Left cardiac atrium (tissue), 4 donors: ENCODE measurements around the gene MPST. TPM values are rescaled to one million over a fixed set of nuclear protein-coding genes. Genes with fewer than 3 reads are reported as not detected.

Experiments
- ATAC-seq, 2 donors: fragments of 200-7000 bp; cut with Tn5 transposase; one replicate each; pipeline ENCODE4 v1.9.1; 2020; ENCODE audit warnings: mild to moderate bottlenecking in 2 of 2, moderate library complexity in 2 of 2
- DNase-seq: peaks from one replicate; pipeline ENCODE4 v3.0.0-alpha.2; 2020
- intact Hi-C, 2 donors: fragments of 100-400 bp; cut with DNase I; formaldehyde crosslinking; loops; one replicate each; pipeline versions ENCODE4 v1.14.1 to v1.15.1; 2022 to 2023
- total RNA-seq, 2 donors: library from RNA; stranded (reverse); fragmentation: NEBNext Ultra II Directional; extraction: Animal tissue kit (Norgen Biotek cat#: 25700); gene quantifications; one replicate each; pipeline ENCODE4 v1.2.1, GENCODE V29; 2021
- donor health status: DM: no; HTN: yes; CAD: no.
- donor health status: DM: no; HTN: yes; CAD: no; lungs with severe emphysema.
- donor health status: DM: yes; HTN: yes; CAD: no.
- donor health status: Dilated cardiomyopathy.

Gene MPST
- total RNA-seq, 2 donors from 2014 or later = 48.2 to 51.2 TPM

- intact Hi-C loops = no loop called here
- ATAC-seq (peak; percentile 55 to 56), DNase-seq (peak; percentile 43)
Observed at GRCh38 chr22:37053310-37054055, 33.9 kb downstream of the MPST start.

DNA sequence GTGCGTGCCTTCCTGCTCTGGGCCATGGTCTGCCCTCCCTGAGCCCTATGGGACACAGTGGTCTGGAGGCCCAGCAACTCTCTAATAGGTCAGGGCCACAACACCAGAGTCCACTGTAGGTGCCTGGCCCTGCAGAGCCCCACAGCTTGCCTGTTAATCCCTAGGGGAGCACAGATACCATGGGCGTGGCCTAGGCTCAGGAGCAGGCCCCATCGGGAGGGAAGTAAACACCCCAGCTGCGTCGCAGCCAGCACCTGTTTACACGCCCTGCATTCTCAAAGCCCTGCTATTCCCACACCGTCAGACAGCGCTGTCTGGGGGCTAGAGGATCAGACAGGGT is 34.5 kb downstream of the MPST start:
- intact Hi-C loops = no loop called here
- DNase-seq = no peak
- ATAC-seq = no peak

- ATAC-seq (no peak), DNase-seq (no peak)
- intact Hi-C loops = no loop called here
Observed at GRCh38 chr22:37054600-37055365, 35.2 kb downstream of the MPST start.

DNA sequence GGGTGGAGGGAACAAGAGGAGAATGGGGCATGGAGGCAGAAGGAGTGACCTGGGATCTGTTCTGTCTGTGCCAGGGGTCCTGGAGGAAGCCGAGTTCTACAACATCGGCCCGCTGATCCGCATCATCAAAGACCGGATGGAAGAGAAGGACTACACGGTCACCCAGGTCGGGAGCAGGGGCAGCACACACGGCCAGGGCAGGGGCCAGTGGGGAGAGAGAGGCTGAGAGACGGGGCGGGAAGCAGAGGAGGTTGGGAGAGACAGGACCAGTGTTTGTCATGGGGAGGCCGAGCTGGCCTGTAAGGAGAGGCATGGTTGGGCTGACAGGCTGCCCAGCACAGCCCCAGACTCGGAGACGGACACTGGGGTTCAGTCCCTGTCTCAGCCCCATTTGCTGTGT is 36.7 kb downstream of the MPST start:
- ATAC-seq (no peak), DNase-seq (no peak)
- intact Hi-C loops = no loop called here

DNA sequence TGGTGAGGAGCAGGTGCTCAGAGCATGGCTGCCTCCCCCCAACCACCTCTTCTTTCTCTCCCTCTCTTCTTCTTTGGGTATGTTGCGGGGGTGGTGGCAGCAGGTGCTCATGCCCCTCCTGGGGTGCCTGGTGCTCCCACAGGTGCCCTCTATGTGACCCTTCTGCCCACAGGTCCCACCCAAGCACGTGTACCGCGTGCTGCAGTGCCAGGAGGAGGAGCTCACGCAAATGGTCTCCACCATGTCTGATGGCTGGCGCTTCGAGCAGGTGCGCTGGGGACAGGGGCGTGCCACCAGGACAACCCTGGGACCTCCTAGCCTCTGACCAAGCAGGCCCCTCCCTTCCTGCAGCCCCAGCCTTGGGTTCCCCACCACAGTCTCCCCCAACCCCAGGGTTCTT is 37.7 kb downstream of the MPST start:
- no peak for ATAC-seq
- DNase-seq = no peak
- intact Hi-C loops = no loop called here

- DNase-seq (no peak), ATAC-seq (no peak)
- intact Hi-C loops = no loop called here
Observed at GRCh38 chr22:37057796-37058510, 38.4 kb downstream of the MPST start.

- ATAC-seq (no peak), DNase-seq (no peak)
- intact Hi-C loops = no loop called here
Observed at GRCh38 chr22:37058917-37059701, 39.6 kb downstream of the MPST start.

- no peak for ATAC-seq
- intact Hi-C loops = no loop called here
- no peak for DNase-seq
Observed at GRCh38 chr22:37059876-37060449, 40.4 kb downstream of the MPST start.

GRCh38 chr22:37060801-37061610 is 41.5 kb downstream of the MPST start:
- intact Hi-C loops = no loop called here
- ATAC-seq = no peak
- no peak for DNase-seq

- intact Hi-C loops = no loop called here
- DNase-seq (no peak), ATAC-seq (no peak)
Observed at GRCh38 chr22:37061611-37062375, 42.3 kb downstream of the MPST start.

- intact Hi-C loops = no loop called here
- no peak for DNase-seq
- ATAC-seq = no peak
Observed at GRCh38 chr22:37062376-37062675, 42.8 kb downstream of the MPST start.

DNA sequence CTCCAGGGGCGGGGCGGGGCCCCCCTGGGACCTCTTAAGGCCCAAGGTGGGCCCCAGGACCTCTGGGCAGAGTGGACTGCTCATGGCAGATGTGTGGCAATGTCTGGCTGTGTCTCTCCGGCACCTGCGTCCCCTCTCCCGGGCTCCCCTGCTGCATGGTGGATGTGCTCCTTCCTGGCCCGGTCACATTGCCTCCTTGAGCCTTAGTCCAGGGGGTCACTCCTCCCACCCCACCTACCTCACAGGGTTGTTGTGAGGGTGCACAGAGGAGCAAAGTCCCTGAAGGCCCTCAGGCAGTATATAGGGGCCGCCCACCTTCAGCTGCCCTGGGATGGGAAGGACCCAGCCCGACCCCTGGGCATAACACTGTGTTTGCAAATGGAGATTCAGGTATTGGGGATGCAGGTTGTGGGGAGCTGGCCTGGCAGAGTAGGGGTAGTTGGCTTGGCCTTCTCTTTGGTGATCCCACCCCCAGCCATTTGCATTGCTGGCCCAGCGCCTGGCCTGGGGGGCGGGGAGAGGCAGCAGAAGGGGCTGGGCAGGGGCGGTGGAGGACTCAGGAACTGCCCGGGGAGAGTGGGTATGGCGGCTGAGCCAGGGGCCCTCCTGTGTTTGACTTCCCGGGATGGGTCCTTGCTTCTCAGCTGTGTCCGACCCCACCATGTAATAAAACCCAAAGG is 43.3 kb downstream of the MPST start:
- DNase-seq (no peak), ATAC-seq (no peak)
- intact Hi-C loops = no loop called here

- ATAC-seq = no peak
- intact Hi-C loops = no loop called here
- DNase-seq = no peak
Observed at GRCh38 chr22:37063431-37064420, 44.2 kb downstream of the MPST start.

GRCh38 chr22:37064553-37064952 is 45.0 kb downstream of the MPST start:
- no peak for ATAC-seq
- no peak for DNase-seq
- intact Hi-C loops = no loop called here

- intact Hi-C loops = no loop called here
- ATAC-seq = no peak
- DNase-seq = no peak
Observed at GRCh38 chr22:37065180-37065579, 45.6 kb downstream of the MPST start.

GRCh38 chr22:37065961-37066360 is 46.4 kb downstream of the MPST start:
- intact Hi-C loops = no loop called here

More at GRCh38 chr22:37065961-37066360, 46.4 kb downstream of the MPST start:
- DNase-seq (no peak), ATAC-seq (no peak)
